Neural crest cell (in vitro differentiated cells): Measurements from ENCODE around the gene CCDC28B. TPM values are rescaled to one million over a fixed set of nuclear protein-coding genes. Genes with fewer than 3 reads are reported as not detected.
A peak's percentile ranks its signal among the peaks of the same experiment; 100 is the strongest.

Source experiments
- DNase-seq: peaks from one replicate; pipeline ENCODE4 v3.0.0; 2021; ENCODE audit warnings: low read depth, mixed read lengths, low spot score
- H3K27ac Mint-ChIP-seq: one replicate; pipeline ENCODE4 v1.8.0; 2021; ENCODE audit warnings: mild to moderate bottlenecking, mixed read lengths; ENCODE audit not compliant: unreplicated experiment
- H3K27me3 Mint-ChIP-seq: 2 replicates; pipeline ENCODE4 v1.8.0; 2021; ENCODE audit warnings: low read depth, mild to moderate bottlenecking, mixed read lengths
- H3K36me3 Mint-ChIP-seq: 2 replicates; pipeline ENCODE4 v1.8.0; 2021; ENCODE audit warnings: low read depth, mild to moderate bottlenecking, mixed read lengths
- H3K4me1 Mint-ChIP-seq: 2 replicates; pipeline ENCODE4 v1.8.0; 2021; ENCODE audit warnings: mixed read lengths
- H3K4me3 Mint-ChIP-seq: one replicate; pipeline ENCODE4 v1.8.0; 2021; ENCODE audit warnings: mild to moderate bottlenecking, mixed read lengths
- H3K9me3 Mint-ChIP-seq: 2 replicates; pipeline ENCODE4 v1.8.0; 2021; ENCODE audit warnings: mixed read lengths
- total RNA-seq: library from RNA; stranded (reverse); gene quantifications from 2 replicates; pipeline ENCODE4 v1.2.1, GENCODE V29; 2021
- TF ChIP-seq, protein P1 (sequence below): fragments of 200-600 bp; sonication (generic); conservative IDR thresholded peaks from 2 replicates; pipeline ENCODE4 v1.5.0; 2021; ENCODE audit warnings: antibody characterized with exemption, mild to moderate bottlenecking

The CCDC28B gene
- total RNA-seq, 1 donor from 2014 or later, result 21.2 TPM

DNA sequence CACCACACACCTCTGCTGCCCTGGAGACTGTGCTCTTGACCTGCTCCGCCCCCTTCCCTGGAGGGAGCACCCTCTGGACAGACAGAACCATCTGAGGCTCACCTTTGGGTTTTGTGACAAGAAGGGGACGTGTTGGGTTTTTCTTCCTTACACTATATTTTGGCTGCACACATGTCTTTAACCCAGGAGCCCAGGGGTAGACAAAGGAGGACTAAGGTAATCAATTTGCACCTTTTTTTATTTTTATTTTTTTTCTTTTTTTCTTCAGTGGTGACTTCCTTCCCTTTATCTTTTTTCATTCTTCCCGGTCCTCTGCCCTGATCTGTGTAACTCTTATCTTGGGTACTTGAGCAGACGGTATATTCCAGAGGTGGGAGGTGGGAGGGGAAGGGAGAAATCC lies 29.4 kb upstream of the CCDC28B start:
- H3K36me3 Mint-ChIP-seq, result peaks cover 13% of the 10 kb centered on the region
- DNase-seq, result no peak
- H3K27me3 Mint-ChIP-seq, result no peaks in the 10 kb centered on the region
- no peaks in the 10 kb centered on the region for H3K4me1 Mint-ChIP-seq
- TF ChIP-seq, protein P1, sequence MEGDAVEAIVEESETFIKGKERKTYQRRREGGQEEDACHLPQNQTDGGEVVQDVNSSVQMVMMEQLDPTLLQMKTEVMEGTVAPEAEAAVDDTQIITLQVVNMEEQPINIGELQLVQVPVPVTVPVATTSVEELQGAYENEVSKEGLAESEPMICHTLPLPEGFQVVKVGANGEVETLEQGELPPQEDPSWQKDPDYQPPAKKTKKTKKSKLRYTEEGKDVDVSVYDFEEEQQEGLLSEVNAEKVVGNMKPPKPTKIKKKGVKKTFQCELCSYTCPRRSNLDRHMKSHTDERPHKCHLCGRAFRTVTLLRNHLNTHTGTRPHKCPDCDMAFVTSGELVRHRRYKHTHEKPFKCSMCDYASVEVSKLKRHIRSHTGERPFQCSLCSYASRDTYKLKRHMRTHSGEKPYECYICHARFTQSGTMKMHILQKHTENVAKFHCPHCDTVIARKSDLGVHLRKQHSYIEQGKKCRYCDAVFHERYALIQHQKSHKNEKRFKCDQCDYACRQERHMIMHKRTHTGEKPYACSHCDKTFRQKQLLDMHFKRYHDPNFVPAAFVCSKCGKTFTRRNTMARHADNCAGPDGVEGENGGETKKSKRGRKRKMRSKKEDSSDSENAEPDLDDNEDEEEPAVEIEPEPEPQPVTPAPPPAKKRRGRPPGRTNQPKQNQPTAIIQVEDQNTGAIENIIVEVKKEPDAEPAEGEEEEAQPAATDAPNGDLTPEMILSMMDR, result no peak
- H3K4me3 Mint-ChIP-seq, result no peak overlapping the region
- H3K27ac Mint-ChIP-seq, result no peak overlapping the region
- H3K9me3 Mint-ChIP-seq, result no peaks in the 10 kb centered on the region

DNA sequence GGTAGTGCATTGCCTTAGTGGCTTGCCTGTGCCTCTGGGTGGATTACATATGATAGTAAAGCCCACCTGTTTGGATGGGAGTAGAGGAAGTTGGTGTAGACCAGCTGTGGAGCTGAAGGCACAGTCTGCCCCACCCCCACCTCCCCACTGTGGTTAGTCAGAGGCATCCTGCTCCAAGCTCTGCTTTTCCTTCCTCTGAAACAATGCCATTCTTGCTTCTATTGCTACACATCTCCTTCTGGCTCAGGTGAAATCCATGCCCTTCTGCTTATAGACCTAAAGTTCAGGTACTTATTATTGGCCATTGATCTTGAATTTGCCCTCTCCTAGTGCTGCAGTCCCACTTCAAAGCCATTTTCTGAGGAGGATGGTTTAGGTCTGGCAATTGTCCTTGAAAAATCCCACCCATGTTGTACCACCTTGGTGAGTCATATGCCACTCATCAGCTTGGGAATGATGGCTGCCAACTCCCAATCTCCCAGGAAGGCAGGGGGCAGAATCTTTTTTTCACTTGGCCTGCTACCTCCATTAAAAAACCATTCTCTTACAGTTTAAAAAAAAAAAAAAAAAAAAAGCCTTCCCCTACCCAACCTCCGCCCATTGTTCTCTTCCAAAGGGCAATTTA lies 27.7 kb upstream of the CCDC28B start:
- H3K9me3 Mint-ChIP-seq, result no peaks in the 10 kb centered on the region
- no peak overlapping the region for H3K27ac Mint-ChIP-seq
- no peak for DNase-seq
- H3K4me3 Mint-ChIP-seq, result no peak overlapping the region
- no peaks in the 10 kb centered on the region for H3K4me1 Mint-ChIP-seq
- H3K27me3 Mint-ChIP-seq, result no peaks in the 10 kb centered on the region
- peaks cover 14% of the 10 kb centered on the region for H3K36me3 Mint-ChIP-seq
- TF ChIP-seq, protein P1, result no peak

DNA sequence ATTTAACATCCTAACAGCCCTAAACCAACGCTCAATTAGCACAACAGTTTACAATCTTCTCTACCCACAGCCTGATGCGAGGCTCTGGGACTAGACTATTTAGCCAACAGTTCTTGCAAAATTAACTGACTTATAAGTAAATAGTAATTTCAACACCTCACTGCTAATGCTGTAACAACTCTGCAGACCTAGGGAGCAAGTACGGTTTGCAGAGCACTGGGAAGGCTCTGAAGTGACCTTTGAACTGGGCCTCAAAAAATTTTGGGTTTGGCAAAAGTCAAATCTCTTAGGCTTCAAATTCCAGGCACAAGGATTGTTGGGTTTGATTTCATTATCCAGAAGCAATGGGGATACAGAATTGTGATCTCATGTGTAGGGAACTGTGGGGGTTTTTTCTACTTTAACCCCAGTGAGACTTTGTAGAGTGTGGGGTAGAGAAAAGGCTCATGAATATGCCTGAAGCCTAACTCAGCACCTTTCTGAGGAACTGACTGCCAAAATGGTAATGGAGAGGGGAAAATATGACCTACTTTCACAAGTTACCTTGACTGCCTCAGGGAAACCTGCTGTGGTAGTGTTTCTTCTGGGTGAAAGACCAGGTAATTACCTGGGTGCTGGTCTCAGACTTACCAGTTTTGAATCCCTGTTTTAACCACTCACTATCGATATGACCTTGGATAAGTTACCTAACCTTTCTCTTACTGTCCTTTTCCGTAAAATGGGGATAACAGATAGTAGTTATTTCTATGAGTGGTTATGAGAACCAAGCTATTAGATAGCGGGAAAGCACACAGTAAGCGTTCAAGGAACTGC lies 21.8 kb upstream of the CCDC28B start:
- TF ChIP-seq, protein P1, result no peak
- Mint-ChIP-seq H3K27ac (no peak overlapping the region), H3K36me3 (peaks cover 15% of the 10 kb centered on the region), H3K4me1 (peaks cover 29% of the 10 kb centered on the region), H3K4me3 (peak overlapping the region; percentile 98), H3K27me3 (no peaks in the 10 kb centered on the region), H3K9me3 (no peaks in the 10 kb centered on the region)
- no peak for DNase-seq

DNA sequence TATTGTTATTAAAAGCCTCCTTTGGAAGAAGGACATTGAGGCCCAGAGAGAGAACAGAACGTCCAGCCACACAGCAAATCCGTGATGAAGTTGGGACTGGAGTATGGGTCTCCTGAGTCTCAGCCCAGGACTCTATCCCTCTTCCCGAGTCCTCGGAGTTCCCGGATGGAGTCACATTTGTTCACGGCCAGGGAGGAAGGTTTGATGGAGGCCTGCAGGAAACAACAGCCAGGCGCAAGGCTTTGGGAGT lies 21.3 kb upstream of the CCDC28B start:
- H3K27ac Mint-ChIP-seq, result peak overlapping the region; percentile 95
- H3K4me1 Mint-ChIP-seq, result peaks cover 33% of the 10 kb centered on the region
- no peak for DNase-seq
- H3K36me3 Mint-ChIP-seq, result peaks cover 18% of the 10 kb centered on the region
- H3K9me3 Mint-ChIP-seq, result no peaks in the 10 kb centered on the region
- peak overlapping the region; percentile 98 for H3K4me3 Mint-ChIP-seq
- TF ChIP-seq, protein P1, result no peak
- no peaks in the 10 kb centered on the region for H3K27me3 Mint-ChIP-seq

DNA sequence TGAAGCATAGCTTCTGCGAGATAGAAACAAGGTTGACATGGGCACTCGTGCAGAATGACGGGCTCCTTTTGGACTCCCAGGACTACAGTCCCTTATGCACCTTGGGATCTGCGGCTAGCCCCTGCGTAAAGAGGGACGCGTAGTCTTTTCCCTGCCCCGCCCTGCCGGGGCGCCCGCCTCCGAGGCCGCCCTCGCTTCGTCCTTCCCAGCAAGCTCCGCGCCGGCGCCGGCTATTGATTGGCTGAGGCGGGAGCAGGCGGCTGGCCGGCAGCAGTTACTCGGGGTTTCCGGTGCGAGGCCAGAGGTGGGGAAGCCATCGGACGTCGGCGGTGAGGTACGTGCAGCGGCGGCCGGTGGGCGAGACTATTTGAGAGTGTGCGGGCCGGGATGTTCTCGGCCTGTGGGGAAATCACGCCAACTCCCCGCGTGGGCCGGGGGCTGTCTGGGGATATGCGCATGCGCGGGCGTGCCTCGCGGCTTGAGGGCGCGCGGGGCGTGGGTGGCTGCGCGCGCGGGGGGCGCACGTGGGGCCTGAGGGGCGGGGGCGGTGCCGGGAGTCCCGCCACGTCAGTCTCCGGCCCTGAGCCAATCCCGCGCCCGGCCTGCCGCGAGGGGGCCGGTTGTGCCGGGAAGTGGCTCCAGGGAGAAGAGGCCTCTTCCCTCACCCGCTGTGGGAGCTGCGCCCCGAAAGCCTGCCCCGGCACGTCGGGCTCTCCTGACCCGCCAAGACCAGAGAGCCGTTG lies 20.8 kb upstream of the CCDC28B start, which contains the start of gene TXLNA:
TXLNA (plus strand) TSS at position 233 of the 743 bp plus-strand sequence. CDS start 671 bp downstream, outside the sequence.
- H3K9me3 Mint-ChIP-seq, result no peaks in the 10 kb centered on the region
- TF ChIP-seq, protein P1, result no peak
- H3K27me3 Mint-ChIP-seq, result no peaks in the 10 kb centered on the region
- H3K4me3 Mint-ChIP-seq, result peak within 1 kb of the TSS; percentile 98
- H3K36me3 Mint-ChIP-seq, result peaks cover 21% of the 10 kb centered on the region
- peaks cover 36% of the 10 kb centered on the region for H3K4me1 Mint-ChIP-seq
- peak within 1 kb of the TSS; percentile 99 for H3K27ac Mint-ChIP-seq
- peak; percentile 87 for DNase-seq
